Loucy (cell line): ENCODE results near the gene OXTR.

ENCODE experiments used
- H2AFZ ChIP-seq: fragments of 200-600 bp; sonication (generic); 2 replicates; pipeline ENCODE4 v1.6.0; 2016; ENCODE audit warnings: antibody characterized with exemption, mild to moderate bottlenecking, low read length, moderate library complexity
- H3F3A ChIP-seq: fragments of 200-600 bp; 2 replicates; pipeline ENCODE4 v1.6.0; 2016; ENCODE audit warnings: antibody characterized with exemption, low read depth, mild to moderate bottlenecking
- H3K27me3 ChIP-seq: fragments of 200-600 bp; sonication (generic); 2 replicates; pipeline ENCODE4 v1.6.1; 2014; ENCODE audit warnings: low read length, mild to moderate bottlenecking; ENCODE audit not compliant: insufficient read depth, poor library complexity, severe bottlenecking
- H3K36me3 ChIP-seq: fragments of 200-600 bp; sonication (generic); 2 replicates; pipeline ENCODE4 v1.6.1; 2016; ENCODE audit warnings: low read length; ENCODE audit not compliant: insufficient read depth
- H3K4me1 ChIP-seq: fragments of 200-600 bp; sonication (generic); 2 replicates; pipeline ENCODE4 v1.5.1; 2014; ENCODE audit warnings: low read length, mild to moderate bottlenecking; ENCODE audit not compliant: insufficient read depth, poor library complexity, severe bottlenecking
- H3K4me2 ChIP-seq: fragments of 200-600 bp; sonication (generic); 2 replicates; pipeline ENCODE4 v1.6.0; 2014; ENCODE audit warnings: antibody characterized with exemption, low read length, low read depth, mild to moderate bottlenecking; ENCODE audit not compliant: poor library complexity, severe bottlenecking
- H3K4me3 ChIP-seq: fragments of 200-600 bp; sonication (generic); 2 replicates; pipeline ENCODE4 v1.5.1; 2014; ENCODE audit warnings: low read length, mild to moderate bottlenecking, mixed read lengths; ENCODE audit not compliant: poor library complexity, severe bottlenecking
- H3K79me2 ChIP-seq: fragments of 200-600 bp; sonication (generic); 2 replicates; pipeline ENCODE4 v1.6.1; 2014; ENCODE audit warnings: low read length; ENCODE audit not compliant: insufficient read depth
- H3K9ac ChIP-seq: fragments of 200-600 bp; sonication (generic); 2 replicates; pipeline ENCODE4 v1.6.0; 2014; ENCODE audit warnings: mild to moderate bottlenecking, low read depth, low read length, moderate library complexity; ENCODE audit not compliant: poor library complexity, severe bottlenecking
- H3K9me2 ChIP-seq: fragments of 200-600 bp; sonication (generic); replicated peaks from 2 replicates; pipeline ENCODE4 v1.6.1; 2016; ENCODE audit warnings: low read depth, low read length, mixed read lengths
- H3K9me3 ChIP-seq: fragments of 200-600 bp; sonication (generic); 2 replicates; pipeline ENCODE4 v1.6.1; 2014; ENCODE audit warnings: mild to moderate bottlenecking, antibody characterized with exemption, low read length, low read depth; ENCODE audit not compliant: insufficient read depth
- H4K20me1 ChIP-seq: fragments of 200-600 bp; sonication (generic); 2 replicates; pipeline ENCODE4 v1.6.0; 2014; ENCODE audit warnings: antibody characterized with exemption, low read length, mild to moderate bottlenecking; ENCODE audit not compliant: insufficient read depth, poor library complexity, severe bottlenecking
- EZH2phosphoT487 ChIP-seq: fragments of 200-600 bp; IDR thresholded peaks from 2 replicates; pipeline ENCODE4 v1.6.1; 2018; ENCODE audit warnings: antibody characterized with exemption, mild to moderate bottlenecking, moderate library complexity, borderline replicate concordance
- TF ChIP-seq, protein P1 (sequence below): fragments of 200-600 bp; sonication (generic); conservative IDR thresholded peaks from 2 replicates; pipeline ENCODE4 v1.5.1; 2014; ENCODE audit warnings: mild to moderate bottlenecking, antibody characterized with exemption, low read length

OXTR gene

GRCh38 chr3:8793242-8793641, 23.8 kb upstream of the OXTR start:
- H2AFZ ChIP-seq, result no peak overlapping the region
- no peaks in the 10 kb centered on the region for H3K27me3 ChIP-seq
- H4K20me1 ChIP-seq, result no peaks in the 10 kb centered on the region
- no peaks in the 10 kb centered on the region for H3F3A ChIP-seq
- H3K4me3 ChIP-seq, result no peak overlapping the region
- no peak overlapping the region for H3K4me2 ChIP-seq
- no peaks in the 10 kb centered on the region for H3K79me2 ChIP-seq
- H3K9ac ChIP-seq, result no peak overlapping the region
- H3K36me3 ChIP-seq, result no peaks in the 10 kb centered on the region
- TF ChIP-seq EZH2phosphoT487, result no peak
- TF ChIP-seq, protein P1, sequence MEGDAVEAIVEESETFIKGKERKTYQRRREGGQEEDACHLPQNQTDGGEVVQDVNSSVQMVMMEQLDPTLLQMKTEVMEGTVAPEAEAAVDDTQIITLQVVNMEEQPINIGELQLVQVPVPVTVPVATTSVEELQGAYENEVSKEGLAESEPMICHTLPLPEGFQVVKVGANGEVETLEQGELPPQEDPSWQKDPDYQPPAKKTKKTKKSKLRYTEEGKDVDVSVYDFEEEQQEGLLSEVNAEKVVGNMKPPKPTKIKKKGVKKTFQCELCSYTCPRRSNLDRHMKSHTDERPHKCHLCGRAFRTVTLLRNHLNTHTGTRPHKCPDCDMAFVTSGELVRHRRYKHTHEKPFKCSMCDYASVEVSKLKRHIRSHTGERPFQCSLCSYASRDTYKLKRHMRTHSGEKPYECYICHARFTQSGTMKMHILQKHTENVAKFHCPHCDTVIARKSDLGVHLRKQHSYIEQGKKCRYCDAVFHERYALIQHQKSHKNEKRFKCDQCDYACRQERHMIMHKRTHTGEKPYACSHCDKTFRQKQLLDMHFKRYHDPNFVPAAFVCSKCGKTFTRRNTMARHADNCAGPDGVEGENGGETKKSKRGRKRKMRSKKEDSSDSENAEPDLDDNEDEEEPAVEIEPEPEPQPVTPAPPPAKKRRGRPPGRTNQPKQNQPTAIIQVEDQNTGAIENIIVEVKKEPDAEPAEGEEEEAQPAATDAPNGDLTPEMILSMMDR, result no peak
- no peaks in the 10 kb centered on the region for H3K9me3 ChIP-seq
- H3K4me1 ChIP-seq, result no peaks in the 10 kb centered on the region
- H3K9me2 ChIP-seq, result no peaks in the 10 kb centered on the region

DNA sequence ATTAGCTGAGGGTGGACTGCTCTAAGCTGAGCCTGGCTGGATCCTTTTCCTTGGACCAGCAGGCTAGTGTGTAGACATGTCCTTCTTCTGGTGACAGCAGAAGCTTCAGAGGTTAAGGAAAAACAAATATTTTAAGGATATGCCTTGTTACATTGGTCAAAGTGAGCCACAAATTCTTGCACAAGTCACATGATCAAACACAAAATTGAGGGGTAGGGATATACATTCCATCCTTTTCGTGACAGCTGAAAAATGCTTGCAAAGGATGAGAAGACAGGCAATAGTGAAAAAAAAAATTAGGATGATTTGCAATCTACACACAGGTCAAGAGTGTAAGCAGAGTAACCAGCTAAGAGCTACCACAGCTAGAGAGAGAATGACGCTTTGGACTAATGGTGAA, 21.1 kb upstream of the OXTR start:
- H4K20me1 ChIP-seq, result no peaks in the 10 kb centered on the region
- H3K4me3 ChIP-seq, result no peak overlapping the region
- no peaks in the 10 kb centered on the region for H3K36me3 ChIP-seq
- no peaks in the 10 kb centered on the region for H3K79me2 ChIP-seq
- no peaks in the 10 kb centered on the region for H3K4me1 ChIP-seq
- TF ChIP-seq EZH2phosphoT487, result no peak
- TF ChIP-seq, protein P1, result no peak
- no peak overlapping the region for H3K9ac ChIP-seq
- no peaks in the 10 kb centered on the region for H3K9me3 ChIP-seq
- no peaks in the 10 kb centered on the region for H3F3A ChIP-seq
- H3K4me2 ChIP-seq, result no peak overlapping the region
- no peaks in the 10 kb centered on the region for H3K9me2 ChIP-seq
- no peaks in the 10 kb centered on the region for H3K27me3 ChIP-seq
- no peak overlapping the region for H2AFZ ChIP-seq

- H3K27me3 ChIP-seq, result no peaks in the 10 kb centered on the region
- no peaks in the 10 kb centered on the region for H3F3A ChIP-seq
- no peaks in the 10 kb centered on the region for H4K20me1 ChIP-seq
- no peak overlapping the region for H3K4me3 ChIP-seq
- TF ChIP-seq EZH2phosphoT487, result no peak
- TF ChIP-seq, protein P1, result no peak
- H3K9ac ChIP-seq, result no peak overlapping the region
- no peak overlapping the region for H2AFZ ChIP-seq
- H3K4me1 ChIP-seq, result no peaks in the 10 kb centered on the region
- no peaks in the 10 kb centered on the region for H3K36me3 ChIP-seq
- no peak overlapping the region for H3K4me2 ChIP-seq
- H3K9me2 ChIP-seq, result no peaks in the 10 kb centered on the region
- no peaks in the 10 kb centered on the region for H3K9me3 ChIP-seq
- no peaks in the 10 kb centered on the region for H3K79me2 ChIP-seq
Observed at GRCh38 chr3:8784676-8785435, 15.4 kb upstream of the OXTR start.
